Epidermal melanocyte (primary cell): Measurements from ENCODE around the gene RBBP8.
A peak's percentile ranks its signal among the peaks of the same experiment; 100 is the strongest.
"Not testable (repeated sequence)": the region's sequence is repeated elsewhere in the genome, so short reads cannot be mapped to it uniquely, and the experiment has no call there.

Experiments
- DNase-seq: peaks from one replicate; pipeline ENCODE4 v3.0.0; 2011; ENCODE audit warnings: low spot score; ENCODE audit not compliant: insufficient read length

RBBP8 gene

DNA sequence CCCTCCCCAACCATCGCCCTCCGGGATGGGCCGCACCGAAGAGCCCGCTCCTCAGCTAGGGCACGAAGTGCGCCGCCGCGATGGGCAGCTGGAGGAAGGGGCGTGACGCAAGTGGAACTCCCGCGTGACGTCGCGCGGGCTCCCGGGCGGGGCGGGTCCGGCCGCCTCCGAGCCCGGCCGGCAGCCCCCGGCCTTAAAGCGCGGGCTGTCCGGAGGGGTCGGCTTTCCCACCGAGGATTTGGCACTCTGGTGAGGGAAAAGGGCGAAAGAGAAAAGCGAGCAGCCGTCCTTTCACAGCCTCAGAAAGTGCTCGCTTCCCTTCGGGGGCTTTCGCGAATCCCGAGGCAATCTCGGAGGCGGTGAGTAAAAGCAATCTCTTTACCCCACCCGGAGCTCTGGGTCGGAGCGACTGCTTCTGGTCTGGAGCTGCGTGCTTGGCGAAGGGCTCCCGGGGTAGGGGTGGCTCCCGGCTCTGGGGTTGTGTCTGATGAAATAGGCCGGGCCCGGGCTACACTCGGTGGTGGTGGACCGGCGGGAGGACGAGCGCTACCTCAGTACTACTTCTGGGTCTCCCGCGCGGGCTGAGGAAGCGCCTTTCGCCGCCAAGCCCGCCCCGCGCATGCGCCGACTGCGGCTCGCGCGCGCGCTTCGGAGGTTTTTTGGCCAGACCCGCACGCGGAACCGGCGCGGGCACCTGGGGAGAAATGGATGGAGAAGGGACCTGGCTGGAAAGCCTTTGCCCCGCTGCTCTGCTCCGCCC, at the start of gene RBBP8:
RBBP8 (plus strand) TSS at position 123 of the 760 bp plus-strand sequence. CDS start 3,524 bp downstream, outside the sequence.
- DNase-seq = peak; percentile 66

- DNase-seq = no peak
These were observed 49.3 kb upstream of the RBBP8 start for GRCh38 chr18:22883827-22884226.

GRCh38 chr18:22885694-22886093, 47.4 kb upstream of the RBBP8 start:
- DNase-seq = not testable (repeated sequence)

GRCh38 chr18:22899421-22899820, 33.7 kb upstream of the RBBP8 start:
- DNase-seq = no peak

DNA sequence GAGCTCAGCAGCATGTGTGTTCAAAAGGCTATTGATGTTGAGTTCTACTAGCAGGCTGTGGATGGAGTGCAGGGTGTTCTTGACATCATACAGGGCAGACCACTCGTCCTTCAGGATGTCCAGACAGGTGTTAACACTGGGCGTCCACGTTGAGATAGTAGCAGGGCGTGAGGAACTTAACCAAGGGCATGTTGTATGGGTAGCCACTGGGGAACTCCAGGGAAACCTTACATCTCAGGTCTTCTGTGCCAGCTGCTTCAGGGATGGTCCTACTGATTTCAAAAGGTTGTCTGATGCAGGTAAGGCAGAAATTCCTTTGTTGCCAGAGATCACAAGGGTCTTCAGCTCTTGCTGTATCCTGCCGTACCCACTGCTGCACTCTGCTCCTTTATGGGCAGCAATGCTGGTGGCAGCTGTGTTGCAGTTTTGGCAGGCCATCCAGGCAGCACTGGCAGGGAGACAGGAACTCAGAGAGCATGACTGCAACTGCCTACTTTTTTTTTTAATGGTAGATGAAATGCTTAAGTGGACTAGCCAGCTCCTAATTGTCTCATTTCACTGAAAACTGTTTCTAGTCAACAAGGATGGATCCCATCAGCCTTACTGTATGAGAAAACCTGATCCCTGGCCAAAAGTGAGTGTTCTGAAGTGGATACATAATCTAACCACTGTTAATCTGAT, 32.4 kb upstream of the RBBP8 start:
- DNase-seq = no peak

DNA sequence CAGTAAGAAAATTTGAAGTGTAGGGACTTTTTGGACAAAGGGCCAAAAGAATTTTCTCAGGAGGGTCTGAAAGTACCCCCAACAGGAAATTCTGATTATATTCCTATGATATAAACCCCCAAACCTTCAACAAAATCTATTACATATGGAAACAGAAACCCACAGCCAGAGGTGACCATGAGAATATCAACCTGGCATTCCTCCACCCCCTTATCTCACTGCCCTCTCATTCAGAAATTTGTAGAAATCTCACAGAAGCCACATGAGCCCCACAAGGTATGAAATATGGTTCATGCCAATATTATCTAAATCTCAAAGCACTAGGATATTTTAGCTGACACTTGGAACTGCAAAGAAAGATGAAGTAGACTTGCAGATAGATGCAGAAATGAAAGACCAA, 31.0 kb upstream of the RBBP8 start:
- DNase-seq = no peak

GRCh38 chr18:22903248-22903647, 29.9 kb upstream of the RBBP8 start:
- not testable (repeated sequence) for DNase-seq

DNA sequence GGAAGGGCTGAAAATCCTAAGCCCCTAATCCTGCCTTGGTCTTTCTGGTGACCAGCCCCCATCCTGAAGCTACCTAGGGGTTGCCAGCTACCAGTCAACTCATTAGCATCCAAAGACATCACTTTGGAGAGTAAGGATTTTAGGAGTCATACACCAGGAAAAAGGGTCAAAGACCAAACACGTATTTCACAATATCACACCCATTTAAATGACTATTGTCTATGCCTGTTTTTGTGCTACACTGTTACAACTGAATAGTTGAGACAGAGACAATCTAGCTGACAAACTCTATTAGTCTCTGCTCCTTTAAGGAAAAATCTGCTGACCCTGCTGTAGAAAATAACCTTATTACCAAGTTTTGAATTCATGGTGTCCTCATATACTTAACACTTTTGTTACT, 21.0 kb upstream of the RBBP8 start:
- DNase-seq = no peak

DNA sequence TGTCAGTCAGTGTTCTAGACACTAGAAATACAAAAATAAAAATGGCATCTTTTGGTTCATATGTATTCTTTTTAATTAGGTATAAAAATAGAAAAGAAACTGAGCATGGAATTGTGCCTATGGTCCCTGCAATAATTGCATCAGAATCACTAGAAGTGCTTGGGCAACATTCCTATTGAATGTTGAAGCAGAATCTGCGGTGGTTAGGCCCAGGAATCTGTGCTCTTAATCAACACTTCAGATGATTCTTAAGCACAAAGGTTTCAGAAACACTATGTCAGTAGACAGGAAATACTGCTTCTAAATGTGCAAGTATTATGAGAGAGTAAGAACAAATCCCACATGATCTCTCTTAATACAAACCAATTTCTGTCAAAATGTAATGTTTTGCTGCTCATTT, 20.3 kb upstream of the RBBP8 start:
- no peak for DNase-seq

GRCh38 chr18:22913861-22914260, 19.3 kb upstream of the RBBP8 start:
- no peak for DNase-seq

GRCh38 chr18:22914633-22915032, 18.5 kb upstream of the RBBP8 start:
- DNase-seq = no peak

GRCh38 chr18:22915337-22915736, 17.8 kb upstream of the RBBP8 start:
- no peak for DNase-seq

DNA sequence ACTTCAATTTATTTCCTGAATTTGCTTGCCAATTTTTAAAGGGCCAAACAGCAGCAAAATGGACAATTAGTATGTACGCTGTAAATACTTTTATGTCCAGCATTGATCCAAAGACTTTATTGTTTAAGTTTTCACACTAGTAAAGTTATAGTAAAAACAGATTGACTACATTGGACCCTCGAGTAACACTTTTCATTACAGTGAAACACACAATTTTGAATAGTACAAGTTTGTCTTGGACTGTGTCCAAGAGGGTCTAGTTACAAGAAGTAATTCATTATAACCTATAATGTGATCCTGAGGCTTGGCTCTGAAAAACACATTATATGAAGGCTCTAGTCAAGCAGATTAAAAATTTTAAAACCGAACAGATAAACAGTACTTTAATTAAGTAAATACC, 11.4 kb upstream of the RBBP8 start:
- no peak for DNase-seq

DNA sequence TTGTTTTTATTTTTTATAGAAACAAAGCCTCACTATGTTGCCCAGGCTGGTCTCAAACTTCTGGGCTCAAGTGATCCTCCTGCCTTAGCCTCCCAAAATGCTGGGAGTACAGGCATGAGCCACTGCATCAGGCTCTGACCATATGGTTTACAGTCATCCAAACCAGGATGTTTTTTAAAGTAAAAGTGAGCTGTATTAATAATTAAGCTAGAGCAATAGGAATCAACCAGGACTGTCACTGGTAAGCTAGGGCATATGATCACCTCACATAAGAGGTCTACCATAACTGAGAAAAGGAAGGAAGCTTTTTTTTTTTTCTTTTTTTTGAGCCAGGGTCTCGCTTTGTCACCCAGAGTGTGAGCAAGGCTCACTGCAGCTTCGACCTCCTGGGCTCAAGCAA, 8.5 kb upstream of the RBBP8 start:
- no peak for DNase-seq

DNA sequence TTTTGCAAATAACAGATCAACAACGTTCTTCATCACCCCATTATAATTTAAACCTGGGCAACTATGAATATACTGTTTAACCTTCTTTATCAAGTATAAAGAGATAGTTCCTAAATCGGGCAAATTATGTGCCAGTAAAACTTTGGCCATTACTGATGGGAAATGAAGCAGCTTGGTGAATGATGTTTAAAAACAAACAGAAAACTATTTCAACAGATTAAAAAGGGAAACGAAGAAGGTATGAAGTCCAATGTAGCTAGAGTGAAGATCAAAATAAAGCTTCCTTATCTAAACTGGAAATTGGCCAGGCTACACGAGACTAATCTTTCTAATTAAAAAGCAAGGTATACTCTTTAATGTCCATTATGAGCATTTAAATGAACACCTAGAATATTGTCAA, 6.7 kb upstream of the RBBP8 start:
- DNase-seq = no peak

DNA sequence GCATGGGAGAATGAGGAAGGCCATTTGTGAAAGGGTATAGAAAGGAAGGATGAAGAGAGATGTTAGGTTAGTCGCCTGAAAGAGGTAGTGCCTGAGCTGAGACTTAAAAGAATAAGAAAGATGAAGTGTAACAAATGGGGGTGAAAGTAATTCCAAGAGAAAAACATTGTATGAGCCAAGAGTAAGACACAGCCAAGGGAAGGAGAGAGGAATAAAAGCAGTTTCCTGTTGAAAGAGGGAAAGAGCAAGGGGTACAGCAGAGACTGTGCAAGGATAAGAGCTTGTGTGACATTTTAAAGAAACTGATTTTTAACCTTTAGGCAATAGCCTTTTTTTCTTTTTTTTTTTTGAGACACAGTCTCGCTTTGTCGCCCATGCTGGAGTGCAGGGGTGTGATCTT, 4.8 kb upstream of the RBBP8 start:
- no peak for DNase-seq

DNA sequence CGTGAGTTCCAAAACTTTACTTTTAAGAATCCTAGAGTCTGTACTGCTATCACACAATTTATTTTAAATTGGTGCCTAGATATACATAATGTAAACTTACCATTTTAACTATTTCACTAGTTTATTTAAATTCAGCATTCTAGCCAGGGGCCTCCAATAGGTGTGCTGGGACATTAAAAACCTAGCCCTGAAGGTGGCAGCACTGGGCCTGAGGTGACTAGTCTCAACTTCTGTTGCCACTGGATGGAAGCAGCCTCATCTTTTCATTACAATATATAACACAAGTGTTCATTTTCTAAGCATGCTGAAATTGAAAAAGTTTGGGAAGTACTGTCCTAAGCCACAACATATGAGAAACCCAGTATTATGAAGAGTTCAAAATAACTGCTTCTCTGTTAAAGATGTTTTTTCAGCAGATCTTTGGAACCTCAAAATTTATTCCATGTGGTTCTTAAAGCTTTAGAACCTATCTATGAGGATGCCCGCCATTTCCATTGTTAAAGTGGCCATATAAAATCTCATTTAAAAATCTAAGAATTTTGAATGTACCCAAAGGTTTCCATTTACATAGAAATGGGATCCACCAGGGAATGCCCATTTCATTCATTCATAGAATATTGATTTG, 2.9 kb upstream of the RBBP8 start:
- peak; percentile 28 for DNase-seq

- DNase-seq = no peak
These were observed 283 bp upstream of the RBBP8 start for GRCh38 chr18:22932885-22933205.

DNA sequence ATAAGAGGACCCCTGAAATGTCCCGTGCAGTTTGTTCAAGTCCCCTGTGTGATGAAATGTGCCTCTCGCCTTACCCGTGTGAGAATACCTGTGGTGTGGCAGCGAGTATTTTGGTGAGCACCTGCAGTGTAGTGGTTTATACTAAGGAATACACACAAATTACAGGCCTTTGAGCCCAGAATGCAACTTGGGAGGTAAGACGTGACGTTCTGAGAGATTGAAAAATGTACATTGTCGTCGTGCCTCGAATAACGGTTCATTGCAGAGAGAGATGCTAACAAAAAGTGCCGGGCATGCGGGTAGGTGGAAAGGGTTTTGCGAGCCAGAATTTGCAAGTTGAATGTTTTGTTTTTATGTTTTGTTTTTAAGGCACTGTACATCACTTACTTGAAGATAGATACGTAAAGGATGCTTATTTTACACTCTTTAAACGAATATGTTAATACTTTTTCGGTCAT, 867 bp downstream of the RBBP8 start:
- no peak for DNase-seq

DNA sequence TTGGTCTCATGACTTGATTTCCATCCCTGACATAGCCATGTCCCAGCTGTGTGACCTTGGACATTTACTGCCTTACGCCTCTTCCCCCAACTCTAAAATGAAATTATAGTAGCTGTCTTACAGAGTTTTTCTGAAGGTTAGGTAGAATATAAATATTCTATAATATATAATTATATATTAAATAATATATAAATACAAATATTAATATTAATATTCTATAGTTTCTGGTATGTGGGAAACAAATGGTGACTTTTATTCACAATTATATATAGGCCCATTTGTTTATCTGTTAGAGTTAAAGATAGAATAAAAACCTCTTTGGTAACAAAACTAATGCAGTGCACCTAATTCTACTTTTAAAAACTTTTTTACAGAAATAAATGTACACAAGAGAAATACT, 1.7 kb downstream of the RBBP8 start:
- DNase-seq = no peak

- DNase-seq = no peak
These were observed 2.3 kb downstream of the RBBP8 start for GRCh38 chr18:22935431-22935830.

- DNase-seq = no peak
These were observed 3.4 kb downstream of the RBBP8 start for GRCh38 chr18:22936515-22936914.

GRCh38 chr18:22939649-22940048, 6.5 kb downstream of the RBBP8 start:
- no peak for DNase-seq
